HG03108 (cell line): Measurements from ENCODE around the gene GNAO1.

Source experiments
- ATAC-seq: cut with Tn5 transposase; IDR thresholded peaks from one replicate; pipeline ENCODE4 v1.9.1; 2021; ENCODE audit warnings: moderate library complexity; ENCODE audit not compliant: unreplicated experiment

Gene GNAO1

DNA sequence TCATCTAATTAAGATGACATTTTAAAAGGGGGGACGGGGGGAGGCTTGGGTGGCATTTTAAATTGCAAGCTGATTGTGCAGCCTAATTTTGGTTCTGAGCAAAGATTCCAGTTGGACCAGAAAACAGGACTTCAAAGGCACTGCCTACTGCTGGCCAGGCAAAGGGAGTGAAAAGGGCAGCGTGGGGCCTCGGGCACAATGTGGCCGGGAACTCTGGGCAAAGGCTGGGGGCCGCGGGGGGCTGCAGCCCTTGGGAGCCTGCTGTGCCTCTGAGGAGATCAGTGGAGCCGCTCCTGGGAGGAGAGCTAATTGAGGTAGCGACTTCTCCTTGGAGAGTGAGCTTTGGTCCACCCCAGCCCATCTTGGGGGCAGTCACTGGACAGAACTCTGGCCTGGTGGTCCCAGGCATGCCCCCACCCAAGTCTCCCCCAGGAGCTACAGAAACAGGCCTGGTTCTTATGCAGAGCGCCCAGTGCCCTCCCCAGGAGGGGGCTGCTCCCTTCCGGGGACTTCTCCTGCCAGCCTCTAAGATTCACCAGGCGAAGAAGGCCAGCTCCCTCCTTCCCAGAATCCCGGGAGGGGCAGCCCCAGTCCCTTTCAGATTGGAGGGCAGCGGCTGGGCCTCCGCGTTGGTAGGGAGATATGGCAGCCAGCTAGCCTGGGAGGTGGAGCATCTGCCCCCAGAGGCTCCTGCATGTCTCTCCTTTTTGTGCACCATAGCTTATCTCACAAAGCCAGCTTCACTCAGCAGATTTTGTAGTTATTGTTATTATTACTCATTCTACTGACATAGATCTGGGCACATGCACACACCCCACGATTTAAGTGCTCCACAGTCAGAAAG, 115.6 kb downstream of the GNAO1 start:
- ATAC-seq: no peak

DNA sequence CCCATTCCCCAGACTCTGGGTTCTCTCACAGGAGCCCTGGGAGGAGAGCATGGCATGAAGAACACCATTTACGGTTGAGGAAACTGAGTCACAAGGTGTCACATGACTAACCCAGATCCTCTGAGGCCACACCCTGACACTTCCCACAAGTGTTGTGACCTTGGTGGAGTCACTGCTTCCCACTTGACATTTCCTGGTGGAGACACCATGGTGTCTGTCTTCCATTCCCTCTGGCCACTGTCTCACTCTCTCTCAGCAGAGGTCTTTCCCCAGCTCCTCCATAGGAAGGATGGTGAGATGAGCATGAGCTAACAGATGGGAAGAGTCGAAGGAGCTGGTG, 116.2 kb downstream of the GNAO1 start:
- no peak for ATAC-seq

DNA sequence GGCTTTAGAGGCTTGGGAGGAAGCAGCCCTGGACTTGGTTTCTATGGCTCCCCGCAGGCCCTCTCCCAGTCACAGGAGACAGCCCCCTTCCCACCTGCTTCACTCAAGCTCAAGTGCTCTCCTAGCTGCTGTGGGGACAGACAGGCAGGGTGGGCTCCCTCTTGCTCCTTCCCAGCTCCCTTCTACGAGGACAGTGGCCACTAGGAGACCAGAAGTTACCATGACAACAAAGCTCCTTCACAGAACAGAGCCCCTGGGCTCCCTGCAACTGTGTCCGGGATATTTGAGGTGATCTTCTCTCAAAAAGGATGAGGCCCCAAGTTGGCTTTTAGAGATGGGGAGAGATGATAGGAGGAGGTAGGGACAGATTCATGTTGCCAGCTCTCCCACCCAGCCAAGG, 117.7 kb downstream of the GNAO1 start:
- no peak for ATAC-seq

DNA sequence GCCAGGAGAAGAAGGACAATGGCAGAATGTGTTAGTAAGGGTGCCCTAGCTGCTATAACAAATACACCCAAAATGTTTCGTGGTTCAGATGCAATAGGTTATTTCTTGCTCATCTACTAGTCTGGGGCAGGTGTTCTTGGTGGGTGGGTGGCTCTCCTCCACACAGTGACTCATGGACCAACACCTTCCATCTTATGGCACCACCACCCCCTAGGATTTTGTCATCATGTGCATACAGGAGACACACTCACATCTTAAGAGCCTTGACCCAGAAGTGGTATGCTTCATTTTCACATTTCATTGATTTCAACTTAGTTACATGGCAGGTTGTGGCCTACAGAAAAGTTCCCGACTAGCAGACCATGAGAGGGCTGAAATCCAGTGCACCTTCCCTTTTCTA, 119.4 kb downstream of the GNAO1 start:
- ATAC-seq: no peak

DNA sequence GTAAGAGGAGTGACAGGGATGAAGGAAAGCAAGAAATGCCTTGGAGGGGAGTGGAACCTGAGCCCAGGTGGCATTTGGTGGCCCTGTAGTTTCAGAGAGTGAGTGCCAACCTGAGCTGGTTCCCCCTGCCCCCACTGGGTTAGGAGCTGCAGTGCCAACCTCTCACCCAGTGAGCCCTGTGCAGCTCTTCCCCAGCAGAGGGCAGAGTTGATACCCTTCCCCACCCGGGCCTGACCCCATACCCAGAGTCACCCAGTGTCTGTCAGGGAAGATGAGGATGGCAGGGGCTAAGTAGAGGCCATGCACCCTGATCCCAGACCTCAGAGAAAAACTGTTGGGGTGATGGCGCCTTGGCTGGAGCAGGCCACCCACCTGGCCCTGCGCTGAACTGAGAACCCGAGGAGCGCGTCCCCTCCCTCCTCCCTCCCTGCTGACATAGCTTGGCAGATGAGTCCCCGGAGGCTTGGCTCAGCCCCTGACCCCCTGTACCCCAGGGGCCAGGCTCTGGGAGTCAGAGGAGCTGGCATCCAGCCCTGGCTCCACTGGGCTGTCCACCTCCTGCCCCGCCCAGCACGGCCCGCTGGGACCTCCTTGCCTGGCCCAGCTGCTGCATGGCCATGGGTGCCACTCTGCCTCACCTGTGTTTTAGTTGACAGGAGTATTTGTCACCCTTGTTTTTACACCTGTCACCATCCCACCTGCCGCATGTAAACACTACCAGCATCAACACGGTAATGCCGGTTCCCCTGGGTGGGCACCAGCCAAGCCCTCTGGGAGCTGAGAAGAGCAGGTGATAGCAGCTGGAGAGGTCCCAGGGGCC, 120.1 kb downstream of the GNAO1 start:
- no peak for ATAC-seq

DNA sequence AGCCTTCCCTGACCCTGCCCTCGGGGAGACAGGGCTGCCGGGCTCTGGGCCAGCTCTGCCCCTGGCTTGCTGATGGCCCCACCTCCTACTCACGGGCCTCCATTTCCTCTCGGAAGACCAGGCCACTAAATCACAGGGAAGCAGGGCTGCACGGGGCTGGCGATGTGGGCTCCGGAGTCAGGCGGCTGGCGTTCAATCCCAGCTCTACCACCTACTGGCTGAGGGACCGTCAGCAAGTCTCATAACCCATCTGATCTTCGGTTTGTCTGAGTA, 120.7 kb downstream of the GNAO1 start:
- no peak for ATAC-seq

DNA sequence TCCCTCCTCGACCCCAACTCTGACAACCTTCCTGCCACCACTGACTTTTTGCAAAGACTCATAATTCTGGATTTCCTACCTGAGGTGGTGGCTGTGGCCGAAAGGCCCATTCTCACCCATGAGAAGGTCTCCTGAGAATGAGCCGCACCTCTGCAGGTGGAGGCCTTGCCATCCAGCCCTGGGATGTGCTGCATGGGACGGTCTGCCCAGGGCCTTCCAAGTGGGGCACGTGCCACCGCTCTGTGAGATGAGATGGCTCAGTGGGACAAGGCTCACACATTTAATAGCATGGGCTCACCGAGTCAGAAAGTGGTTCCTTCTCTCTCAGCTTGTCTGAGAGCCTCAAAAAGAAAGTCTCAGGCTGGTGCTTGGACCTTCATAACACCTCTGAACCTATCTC, 121.3 kb downstream of the GNAO1 start:
- no peak for ATAC-seq

DNA sequence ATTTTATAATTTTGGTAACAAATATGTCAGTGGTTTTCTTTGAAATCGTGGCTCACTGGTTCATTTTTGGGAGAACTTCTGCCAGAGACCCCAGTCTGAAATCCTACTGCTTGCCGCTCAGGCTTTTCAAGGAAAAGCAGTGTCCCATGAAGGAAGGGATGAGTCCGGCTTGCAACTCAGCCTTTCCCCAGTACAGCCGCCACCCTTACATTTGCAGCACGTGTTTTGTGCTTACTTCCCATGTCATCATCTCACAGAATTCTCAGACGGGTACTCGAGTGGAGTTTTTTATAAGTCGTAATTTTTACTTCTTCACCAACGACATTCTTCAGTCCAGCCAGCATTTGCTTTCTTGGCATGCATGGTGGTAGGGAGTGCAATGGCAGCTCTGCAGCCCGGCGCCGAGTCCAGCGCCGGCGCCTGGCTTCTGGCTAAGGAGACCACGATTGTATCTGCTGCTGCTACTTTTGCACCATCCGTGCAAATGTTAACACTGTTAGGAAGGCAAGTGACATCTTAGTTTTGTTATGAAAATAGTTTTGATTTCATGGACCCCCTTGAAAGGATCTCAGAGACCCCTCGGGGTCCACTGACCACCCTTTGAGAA, 123.1 kb downstream of the GNAO1 start:
- no peak for ATAC-seq

DNA sequence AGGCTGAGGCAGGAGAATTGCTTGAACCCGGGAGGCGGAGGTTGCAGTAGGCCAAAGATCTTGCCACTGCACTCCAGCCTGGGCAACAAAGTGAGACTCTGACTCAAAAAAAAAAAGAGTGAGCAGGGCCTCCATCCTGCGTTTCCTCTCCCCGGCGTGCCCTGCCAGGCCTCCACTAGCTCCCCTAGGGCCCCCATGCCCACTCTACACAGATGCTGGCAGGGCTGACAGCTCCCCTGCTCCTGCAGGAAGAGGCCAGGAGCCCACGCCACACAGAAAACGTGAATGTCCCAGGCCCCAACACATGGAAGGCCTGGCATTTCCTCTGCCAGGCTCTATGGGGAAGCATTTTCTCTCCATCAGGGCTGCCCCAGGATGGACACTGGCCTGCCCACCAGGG, 124.7 kb downstream of the GNAO1 start:
- no peak for ATAC-seq

DNA sequence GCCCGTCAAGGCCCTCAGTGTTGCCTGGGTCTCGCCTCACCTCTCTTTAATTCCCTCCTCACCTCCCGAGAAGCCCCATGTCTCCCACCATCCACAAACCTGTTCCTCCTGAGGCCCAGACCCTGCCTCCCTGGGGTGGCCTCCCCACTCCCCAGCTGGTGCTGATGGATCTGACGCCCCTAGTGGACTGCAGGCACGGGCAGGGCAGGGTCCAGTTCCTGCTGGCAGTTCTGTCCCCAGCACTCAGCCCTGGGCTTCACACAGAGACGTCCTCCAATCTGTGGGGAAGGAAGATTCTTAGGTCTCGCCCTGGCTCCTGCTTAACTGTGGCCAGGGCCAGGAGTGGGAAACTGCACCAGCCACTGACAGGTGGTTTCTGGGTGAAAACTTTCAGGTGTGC, 125.3 kb downstream of the GNAO1 start:
- ATAC-seq: no peak

DNA sequence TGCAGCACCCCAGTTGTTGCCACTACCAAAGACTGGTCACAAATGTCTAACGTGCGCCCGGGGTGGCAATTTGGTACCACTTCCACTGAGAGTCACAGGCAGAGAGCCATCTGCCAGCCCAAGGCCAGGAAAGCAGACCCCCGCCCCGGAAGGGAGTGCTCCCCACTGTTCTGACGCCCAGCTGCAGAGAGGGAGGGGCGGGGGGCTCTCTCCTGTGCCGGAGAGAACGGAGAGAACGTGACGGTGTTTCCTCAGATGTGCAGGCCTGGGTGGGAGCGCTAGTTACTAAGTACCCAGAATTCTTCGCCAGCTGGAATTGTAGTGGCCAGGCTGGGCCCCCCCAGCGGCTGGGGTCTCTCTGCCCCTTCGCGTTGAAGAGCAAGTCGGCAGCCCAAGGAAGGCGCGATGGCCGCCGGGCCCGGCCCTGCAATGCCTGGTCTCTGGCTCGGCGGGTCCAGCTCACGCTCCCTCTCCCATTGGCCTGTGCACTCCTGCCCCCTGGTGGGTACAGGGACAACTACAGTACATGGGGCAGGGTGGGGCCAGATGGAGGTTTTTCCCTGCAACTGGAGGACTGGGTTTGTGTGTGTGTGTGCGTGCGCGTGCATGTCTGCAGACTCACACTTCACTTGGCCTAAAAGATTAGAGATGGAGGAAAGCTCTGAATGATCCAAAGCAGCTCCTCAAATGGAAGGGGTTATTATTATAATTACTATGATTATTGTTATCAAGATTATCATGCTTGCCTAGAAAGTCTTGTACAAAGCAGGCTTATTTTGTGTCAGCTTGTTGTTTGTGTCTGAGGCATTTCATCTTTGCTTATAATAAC, 126.9 kb downstream of the GNAO1 start:
- peak; percentile 88 for ATAC-seq

DNA sequence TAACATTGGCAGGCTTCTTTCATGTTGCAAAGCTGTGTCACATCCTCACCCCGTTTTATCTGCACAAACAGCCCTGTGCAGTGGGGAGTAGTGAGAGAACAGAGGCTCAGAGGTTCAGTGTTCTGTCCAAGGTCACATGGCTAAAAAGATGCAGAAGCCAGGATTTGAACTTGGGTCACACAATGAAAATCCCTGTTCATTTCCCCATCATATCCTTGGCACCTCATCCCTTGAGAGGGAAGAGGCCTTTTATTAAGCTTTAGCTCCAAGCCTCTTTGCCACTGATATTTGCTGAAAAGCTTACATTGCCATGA, 127.5 kb downstream of the GNAO1 start:
- no peak for ATAC-seq

DNA sequence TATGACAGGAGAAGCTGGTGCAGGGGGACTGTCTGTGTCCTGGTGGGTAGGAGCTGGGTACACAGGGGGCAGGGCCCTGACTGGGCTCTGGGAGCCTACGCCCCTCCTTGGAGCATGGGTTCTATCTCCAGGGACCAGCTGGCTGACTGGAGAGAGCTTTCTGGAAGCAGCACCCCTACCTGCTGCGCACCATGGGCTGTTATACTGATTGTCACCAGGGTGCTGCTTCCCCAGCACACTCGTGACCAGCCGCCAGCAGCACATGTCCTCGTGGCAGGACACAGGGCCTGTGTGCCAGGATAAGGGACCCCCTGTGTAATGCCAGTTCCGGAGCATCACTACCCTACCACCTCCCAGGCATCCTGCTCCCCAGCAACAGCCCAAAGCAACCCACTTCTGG, 128.1 kb downstream of the GNAO1 start:
- ATAC-seq: no peak

DNA sequence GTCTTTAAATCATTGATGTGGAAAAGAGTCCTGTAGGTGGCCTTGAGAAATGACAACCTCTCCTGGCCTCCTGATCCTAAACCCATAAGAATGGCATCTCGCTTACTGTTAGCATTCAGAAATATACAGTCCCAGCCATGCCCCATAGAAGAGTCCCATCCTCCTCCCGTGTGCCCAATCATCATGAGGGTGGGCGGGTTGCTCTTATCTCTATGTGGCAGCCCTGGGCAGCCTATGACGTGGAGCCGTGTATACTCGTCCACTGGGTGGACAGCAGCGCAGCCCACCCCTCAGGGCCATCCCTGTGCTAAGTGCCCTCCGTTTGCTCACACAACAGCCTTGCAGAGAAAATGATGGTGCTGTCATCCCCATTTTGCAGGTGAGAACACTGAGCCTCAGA, 128.8 kb downstream of the GNAO1 start:
- no peak for ATAC-seq

DNA sequence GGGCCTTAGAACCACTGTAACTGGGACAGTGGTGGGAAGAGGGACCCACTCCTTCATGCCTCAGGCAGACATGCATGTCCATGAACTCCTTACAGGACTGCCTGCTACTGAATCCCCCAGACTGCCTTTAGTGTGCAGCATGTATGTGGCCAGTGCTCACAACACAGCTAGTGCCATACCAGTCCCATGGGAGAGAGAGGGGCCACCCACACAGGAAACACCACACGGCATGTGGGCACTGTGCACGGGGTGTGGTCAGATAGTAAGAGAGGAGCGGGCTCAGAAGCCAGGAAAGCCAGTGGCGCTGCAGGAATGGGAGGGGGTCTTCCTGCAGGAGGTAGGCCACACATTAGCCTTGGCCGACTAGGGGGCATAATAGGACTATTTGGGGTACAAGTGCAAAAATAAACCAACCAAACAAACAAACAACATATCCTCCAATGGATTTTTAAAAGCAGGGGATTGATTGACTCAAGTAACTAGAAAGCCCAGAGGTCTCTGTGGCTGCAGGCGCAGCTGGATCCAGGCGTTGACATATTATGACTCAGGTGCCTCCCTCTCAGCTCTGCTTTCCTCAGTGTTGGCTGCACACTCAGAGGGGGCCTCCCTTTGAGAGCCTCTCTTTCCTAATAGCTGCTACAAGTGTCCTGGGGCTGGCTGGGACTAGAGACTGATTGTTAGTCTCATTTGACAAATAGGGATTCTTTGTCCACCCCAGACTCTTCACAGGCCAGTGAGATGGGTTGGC, 129.7 kb downstream of the GNAO1 start:
- no peak for ATAC-seq

DNA sequence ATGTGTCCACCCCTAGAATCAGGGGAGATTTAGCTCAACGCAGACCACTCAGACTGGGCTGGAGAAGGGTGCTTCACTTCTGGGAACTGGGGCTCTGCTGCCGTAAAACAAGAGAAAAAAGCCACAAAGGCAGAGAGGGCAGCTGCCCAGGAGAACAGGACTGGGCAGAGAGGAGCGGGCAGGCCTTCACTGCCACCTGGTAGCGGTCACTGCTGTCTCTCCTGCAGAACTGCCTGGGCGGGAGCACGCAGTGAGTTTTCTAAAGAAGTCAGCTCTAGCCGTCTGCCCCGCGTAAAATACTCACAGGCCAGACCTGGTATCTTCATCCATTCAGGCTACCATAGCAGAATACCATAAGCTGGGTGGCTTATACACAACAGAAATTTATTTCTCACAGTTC, 130.3 kb downstream of the GNAO1 start:
- no peak for ATAC-seq

DNA sequence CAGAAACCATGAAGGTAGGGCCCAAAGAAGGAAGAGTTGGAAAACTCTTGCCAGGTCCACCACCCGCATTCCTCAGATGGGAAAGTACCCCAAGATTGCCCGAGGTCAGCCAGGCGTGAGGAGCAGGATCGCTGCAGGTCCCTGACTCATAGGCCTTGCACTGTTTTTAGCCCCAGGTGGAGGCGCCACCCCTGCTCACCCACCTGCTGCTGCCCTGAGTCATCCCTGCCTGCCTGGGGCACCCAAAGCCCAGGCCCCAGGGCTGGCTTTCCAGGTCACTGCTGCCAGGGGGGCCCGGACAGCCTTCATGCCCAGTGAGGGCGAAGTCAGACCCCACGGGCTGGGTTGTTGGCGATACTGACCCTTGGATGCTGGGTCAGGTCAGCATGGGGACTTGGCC, 133.1 kb downstream of the GNAO1 start:
- ATAC-seq: no peak

DNA sequence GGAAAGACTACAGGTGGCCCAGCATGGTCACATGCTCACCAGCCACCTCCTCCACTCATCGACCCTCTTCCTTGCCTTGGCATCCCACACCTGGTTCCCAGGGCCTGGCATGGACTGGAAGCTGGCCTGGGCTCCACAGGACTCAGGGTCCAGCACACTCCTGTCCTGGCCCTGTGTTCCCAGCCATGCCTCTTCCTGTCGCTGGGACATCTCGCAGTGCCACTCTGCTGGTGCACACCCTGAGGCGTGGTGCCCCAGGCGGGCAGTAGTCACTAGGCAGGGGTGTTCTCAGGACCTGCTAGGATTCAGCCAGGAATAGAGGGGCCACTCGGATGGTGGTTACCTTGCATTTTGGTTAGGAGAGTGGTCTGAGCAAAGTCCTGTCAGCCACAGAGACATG, 134.7 kb downstream of the GNAO1 start:
- no peak for ATAC-seq

DNA sequence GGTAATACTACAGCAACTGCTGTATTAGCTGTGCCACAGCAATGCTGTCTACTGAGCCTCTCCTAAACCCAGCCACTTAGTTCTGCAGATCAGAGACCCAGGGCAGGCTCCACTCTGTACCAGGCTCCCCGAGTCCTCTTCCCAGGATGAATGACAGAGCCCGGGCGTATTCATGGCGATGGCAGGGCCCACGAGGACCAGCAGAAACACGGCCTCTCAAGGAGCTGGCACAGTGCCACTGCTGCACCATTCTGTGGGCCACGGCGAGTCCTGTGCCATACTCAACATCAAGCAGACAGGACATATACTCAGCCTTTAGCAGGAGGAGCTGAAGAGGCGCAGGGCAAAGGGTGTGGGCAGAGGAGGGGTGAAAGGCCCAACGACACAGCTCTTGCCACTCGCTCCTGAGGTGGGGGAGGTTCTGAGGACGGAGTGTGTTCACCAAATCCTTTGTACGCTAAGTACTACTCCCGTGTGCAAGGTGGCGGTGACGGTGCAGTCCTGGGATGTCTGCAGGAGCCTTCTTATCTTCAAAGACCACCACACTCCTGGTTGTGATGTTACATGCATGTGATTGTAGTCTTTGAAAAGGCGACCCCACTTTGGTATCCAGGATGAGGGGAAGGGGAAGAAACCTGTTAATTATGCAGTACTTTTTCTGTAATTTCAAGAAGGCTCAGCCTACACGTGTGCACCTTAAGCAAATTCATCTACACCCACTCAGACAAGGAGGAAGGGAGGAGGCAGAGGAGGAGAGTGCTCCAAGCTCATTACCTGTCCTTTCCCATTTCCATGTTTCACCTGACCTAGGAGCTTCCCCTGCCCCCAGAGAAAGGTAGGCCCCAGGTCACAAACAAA, 136.0 kb downstream of the GNAO1 start:
- ATAC-seq: no peak

DNA sequence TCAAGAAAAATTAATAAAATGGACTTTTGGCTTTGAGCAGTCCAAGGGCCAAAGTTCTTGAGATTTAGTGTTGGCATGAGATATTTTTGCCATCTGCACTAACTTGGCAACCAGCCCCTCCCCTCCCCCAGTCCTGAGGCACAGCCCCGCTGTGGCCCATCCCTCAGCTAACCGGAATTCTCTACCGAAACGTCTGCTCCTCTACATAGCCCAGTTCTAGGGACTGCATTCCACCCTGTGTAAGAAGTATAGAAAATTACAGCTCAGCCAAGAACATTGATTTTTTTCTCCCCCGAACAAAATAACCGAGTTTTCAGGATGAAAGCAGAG, 136.6 kb downstream of the GNAO1 start:
- no peak for ATAC-seq
